ENCODE data around the gene FES.
"Not testable (repeated sequence)": the region's sequence is repeated elsewhere in the genome, so short reads cannot be mapped to it uniquely, and the experiment has no call there.

The FES gene

DNA sequence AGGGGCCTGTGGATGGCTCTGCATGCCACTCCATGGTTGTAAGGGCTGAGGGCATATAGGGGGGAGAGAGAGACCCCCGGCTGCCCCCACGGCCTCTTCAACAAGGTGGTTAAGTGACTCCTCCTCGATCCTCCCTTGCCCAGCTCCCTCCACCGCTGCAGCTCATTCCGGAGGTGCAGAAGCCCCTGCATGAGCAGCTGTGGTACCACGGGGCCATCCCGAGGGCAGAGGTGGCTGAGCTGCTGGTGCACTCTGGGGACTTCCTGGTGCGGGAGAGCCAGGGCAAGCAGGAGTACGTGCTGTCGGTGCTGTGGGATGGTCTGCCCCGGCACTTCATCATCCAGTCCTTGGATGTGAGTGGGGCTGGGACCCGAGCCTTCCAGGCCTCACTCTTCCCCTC is 6.5 kb downstream of the FES start:
- Histone ChIP-seq H3K27ac (ENCODE audit: low read depth, low read length) (no peak overlapping the region), H3K27me3 (ENCODE audit: control insufficient read depth in 1 of 2, insufficient read depth in 2 of 2, low read length in 2 of 2) (no peaks in the 10 kb centered on the region), H3K9me3 (ENCODE audit: control insufficient read depth in 1 of 2, low read length in 2 of 2) (no peaks in the 10 kb centered on the region), H3K4me3 (ENCODE audit: low read depth in 1 of 2, low read length in 2 of 2) (no peak overlapping the region), H3K9ac (ENCODE audit: low read depth in 1 of 2, low read length in 2 of 2) (no peak overlapping the region), H3K4me1 (ENCODE audit: control insufficient read depth in 1 of 2, insufficient read depth in 2 of 2, low read length in 2 of 2) (peaks cover under 1 to 9% of the 10 kb centered on the region in 2 donors), H3K36me3 (ENCODE audit: control insufficient read depth in 1 of 2, insufficient read depth in 2 of 2, low read length in 2 of 2) (peaks cover 6 to 37% of the 10 kb centered on the region in 2 donors)

GRCh38 chr15:90891346-90891949 is 7.1 kb downstream of the FES start:
- Histone ChIP-seq H3K4me3 (ENCODE audit: low read depth in 1 of 2, low read length in 2 of 2) (no peak overlapping the region), H3K27me3 (ENCODE audit: control insufficient read depth in 1 of 2, insufficient read depth in 2 of 2, low read length in 2 of 2) (no peaks in the 10 kb centered on the region), H3K4me1 (ENCODE audit: control insufficient read depth in 1 of 2, insufficient read depth in 2 of 2, low read length in 2 of 2) (peaks cover 0 to 3% of the 10 kb centered on the region in 2 donors), H3K9me3 (ENCODE audit: control insufficient read depth in 1 of 2, low read length in 2 of 2) (no peaks in the 10 kb centered on the region), H3K36me3 (ENCODE audit: control insufficient read depth in 1 of 2, insufficient read depth in 2 of 2, low read length in 2 of 2) (peaks cover 6 to 37% of the 10 kb centered on the region in 2 donors), H3K27ac (ENCODE audit: low read depth, low read length) (no peak overlapping the region), H3K9ac (ENCODE audit: low read depth in 1 of 2, low read length in 2 of 2) (no peak overlapping the region)

GRCh38 chr15:90892023-90892422 is 7.7 kb downstream of the FES start:
- Histone ChIP-seq H3K4me3 (ENCODE audit: low read depth in 1 of 2, low read length in 2 of 2) (no peak overlapping the region), H3K9ac (ENCODE audit: low read depth in 1 of 2, low read length in 2 of 2) (no peak overlapping the region), H3K9me3 (ENCODE audit: control insufficient read depth in 1 of 2, low read length in 2 of 2) (no peaks in the 10 kb centered on the region), H3K4me1 (ENCODE audit: control insufficient read depth in 1 of 2, insufficient read depth in 2 of 2, low read length in 2 of 2) (no peaks in the 10 kb centered on the region), H3K36me3 (ENCODE audit: control insufficient read depth in 1 of 2, insufficient read depth in 2 of 2, low read length in 2 of 2) (peaks cover 6 to 37% of the 10 kb centered on the region in 2 donors), H3K27ac (ENCODE audit: low read depth, low read length) (no peak overlapping the region), H3K27me3 (ENCODE audit: control insufficient read depth in 1 of 2, insufficient read depth in 2 of 2, low read length in 2 of 2) (no peaks in the 10 kb centered on the region)

DNA sequence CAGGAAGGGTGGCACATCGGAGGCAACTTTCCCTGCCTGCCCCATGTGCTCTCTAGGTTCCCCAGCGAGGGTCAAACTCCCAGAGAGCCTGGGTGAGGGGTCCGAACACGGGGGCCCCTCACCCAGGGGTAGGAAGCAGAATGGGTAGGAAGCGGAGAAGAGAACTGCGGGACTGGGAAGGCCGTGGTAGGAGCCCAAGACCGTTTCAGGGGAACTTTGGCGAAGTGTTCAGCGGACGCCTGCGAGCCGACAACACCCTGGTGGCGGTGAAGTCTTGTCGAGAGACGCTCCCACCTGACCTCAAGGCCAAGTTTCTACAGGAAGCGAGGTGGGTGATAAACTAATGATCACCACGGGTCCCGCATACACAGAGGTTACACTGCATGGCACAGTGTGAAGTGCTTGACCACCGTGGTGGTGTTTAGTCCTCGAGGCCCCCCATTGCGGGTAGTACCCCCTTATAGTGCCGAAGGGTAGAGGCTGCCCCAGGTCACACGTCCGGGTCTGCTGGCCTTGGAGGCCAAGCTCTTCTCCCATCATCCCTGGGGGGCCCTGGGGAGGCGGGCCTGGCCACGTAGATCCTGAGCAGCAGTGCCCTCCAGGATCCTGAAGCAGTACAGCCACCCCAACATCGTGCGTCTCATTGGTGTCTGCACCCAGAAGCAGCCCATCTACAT is 8.3 kb downstream of the FES start:
- no peak overlapping the region for H3K27ac ChIP-seq (ENCODE audit: low read depth, low read length)
- no peaks in the 10 kb centered on the region for H3K4me1 ChIP-seq (ENCODE audit: control insufficient read depth in 1 of 2, insufficient read depth in 2 of 2, low read length in 2 of 2)
- H3K27me3 ChIP-seq (ENCODE audit: control insufficient read depth in 1 of 2, insufficient read depth in 2 of 2, low read length in 2 of 2): no peaks in the 10 kb centered on the region
- H3K36me3 ChIP-seq (ENCODE audit: control insufficient read depth in 1 of 2, insufficient read depth in 2 of 2, low read length in 2 of 2): peaks cover 6 to 37% of the 10 kb centered on the region in 2 donors
- H3K4me3 ChIP-seq (ENCODE audit: low read depth in 1 of 2, low read length in 2 of 2): no peak overlapping the region
- no peak overlapping the region for H3K9ac ChIP-seq (ENCODE audit: low read depth in 1 of 2, low read length in 2 of 2)
- no peaks in the 10 kb centered on the region for H3K9me3 ChIP-seq (ENCODE audit: control insufficient read depth in 1 of 2, low read length in 2 of 2)

GRCh38 chr15:90893175-90894090 is 9.1 kb downstream of the FES start:
- Histone ChIP-seq H3K27ac (ENCODE audit: low read depth, low read length) (no peak overlapping the region), H3K4me1 (ENCODE audit: control insufficient read depth in 1 of 2, insufficient read depth in 2 of 2, low read length in 2 of 2) (no peaks in the 10 kb centered on the region), H3K9me3 (ENCODE audit: control insufficient read depth in 1 of 2, low read length in 2 of 2) (no peaks in the 10 kb centered on the region), H3K27me3 (ENCODE audit: control insufficient read depth in 1 of 2, insufficient read depth in 2 of 2, low read length in 2 of 2) (no peaks in the 10 kb centered on the region), H3K36me3 (ENCODE audit: control insufficient read depth in 1 of 2, insufficient read depth in 2 of 2, low read length in 2 of 2) (peaks cover 6 to 37% of the 10 kb centered on the region in 2 donors), H3K4me3 (ENCODE audit: low read depth in 1 of 2, low read length in 2 of 2) (no peak overlapping the region), H3K9ac (ENCODE audit: low read depth in 1 of 2, low read length in 2 of 2) (no peak overlapping the region)

- no peak overlapping the region for H3K27ac ChIP-seq (ENCODE audit: low read depth, low read length)
- H3K9me3 ChIP-seq (ENCODE audit: control insufficient read depth in 1 of 2, low read length in 2 of 2): no peaks in the 10 kb centered on the region
- H3K4me3 ChIP-seq (ENCODE audit: low read depth in 1 of 2, low read length in 2 of 2): no peak overlapping the region
- no peaks in the 10 kb centered on the region for H3K27me3 ChIP-seq (ENCODE audit: control insufficient read depth in 1 of 2, insufficient read depth in 2 of 2, low read length in 2 of 2)
- peaks cover 1 to 28% of the 10 kb centered on the region in 2 donors for H3K36me3 ChIP-seq (ENCODE audit: control insufficient read depth in 1 of 2, insufficient read depth in 2 of 2, low read length in 2 of 2)
- H3K9ac ChIP-seq (ENCODE audit: low read depth in 1 of 2, low read length in 2 of 2): no peak overlapping the region
- no peaks in the 10 kb centered on the region for H3K4me1 ChIP-seq (ENCODE audit: control insufficient read depth in 1 of 2, insufficient read depth in 2 of 2, low read length in 2 of 2)
Measured at GRCh38 chr15:90895571-90896117, 11.3 kb downstream of the FES start.

DNA sequence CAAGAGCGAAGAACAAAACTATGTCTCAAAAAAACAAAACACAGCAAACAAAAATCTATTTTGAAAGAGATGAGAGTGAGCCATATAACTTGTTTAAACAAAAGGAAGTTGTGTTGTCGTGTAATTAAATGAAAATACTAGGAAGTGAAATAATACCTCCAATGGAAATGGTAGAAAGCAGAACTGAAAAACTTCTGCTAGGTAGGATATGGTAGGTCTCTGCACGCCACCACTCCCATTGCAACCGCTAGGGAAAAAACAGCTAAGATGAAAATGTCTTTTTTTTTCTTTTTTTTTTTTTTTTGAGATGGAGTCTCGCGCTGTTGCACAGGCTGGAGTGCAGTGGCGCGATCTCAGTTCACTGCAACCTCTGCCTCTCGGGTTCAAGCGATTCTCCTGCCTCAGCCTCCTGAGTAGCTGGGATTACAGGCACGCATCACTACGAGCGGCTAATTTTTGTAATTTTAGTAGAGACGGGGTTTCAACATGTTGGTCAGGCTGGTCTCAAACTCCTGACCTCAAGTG is 12.9 kb downstream of the FES start:
- not testable (repeated sequence) for H3K9ac ChIP-seq (ENCODE audit: low read depth in 1 of 2, low read length in 2 of 2); H3K4me3 ChIP-seq (ENCODE audit: low read depth in 1 of 2, low read length in 2 of 2); H3K4me1 ChIP-seq (ENCODE audit: control insufficient read depth in 1 of 2, insufficient read depth in 2 of 2, low read length in 2 of 2); H3K27me3 ChIP-seq (ENCODE audit: control insufficient read depth in 1 of 2, insufficient read depth in 2 of 2, low read length in 2 of 2); H3K27ac ChIP-seq (ENCODE audit: low read depth, low read length); H3K9me3 ChIP-seq (ENCODE audit: control insufficient read depth in 1 of 2, low read length in 2 of 2)
- peaks cover 0 to 23% of the 10 kb centered on the region in 2 donors for H3K36me3 ChIP-seq (ENCODE audit: control insufficient read depth in 1 of 2, insufficient read depth in 2 of 2, low read length in 2 of 2)

DNA sequence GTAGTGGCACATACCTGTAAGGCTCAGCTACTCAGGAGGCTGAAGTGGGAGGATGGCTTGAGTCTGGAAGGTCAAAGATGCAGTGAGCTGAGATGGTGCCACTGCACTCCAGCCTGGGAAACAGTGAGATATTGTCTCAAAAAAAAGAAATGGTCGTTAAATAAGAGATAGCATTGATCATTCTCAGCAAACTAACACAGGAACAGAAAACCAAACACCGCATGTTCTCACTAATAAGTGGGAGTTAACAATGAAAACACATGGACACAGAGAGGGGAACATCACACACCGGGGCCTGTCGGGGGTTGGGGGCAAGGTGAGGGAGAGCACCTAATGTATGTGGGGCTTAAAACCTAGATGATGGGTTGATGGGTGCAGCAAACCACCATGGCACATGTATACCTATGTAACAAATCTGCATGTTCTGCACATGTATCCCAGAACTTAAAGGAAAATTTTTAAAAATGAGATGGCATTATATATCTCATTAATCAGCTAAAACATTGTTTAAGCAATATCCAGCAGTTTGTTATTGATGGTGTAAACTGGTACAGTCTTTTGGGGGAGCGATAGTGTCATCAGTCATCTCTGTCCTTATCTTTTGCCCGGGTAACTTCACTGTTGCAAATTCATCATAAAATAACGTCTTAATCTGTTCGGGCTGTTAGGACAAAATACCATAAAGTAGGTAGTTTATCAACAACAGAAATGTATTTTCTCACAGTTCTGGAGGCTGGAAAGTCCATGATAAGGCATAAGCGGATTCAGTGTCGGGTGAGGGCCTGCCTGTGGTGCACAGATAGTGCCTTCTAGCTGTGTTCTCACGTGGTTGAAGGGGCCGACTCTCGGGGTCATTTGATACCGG is 17.1 kb downstream of the FES start:
- Histone ChIP-seq H3K36me3 (ENCODE audit: control insufficient read depth in 1 of 2, insufficient read depth in 2 of 2, low read length in 2 of 2) (peaks cover 12 to 17% of the 10 kb centered on the region in 2 donors), H3K4me1 (ENCODE audit: control insufficient read depth in 1 of 2, insufficient read depth in 2 of 2, low read length in 2 of 2) (peaks cover 14 to 15% of the 10 kb centered on the region in 2 donors), H3K9me3 (ENCODE audit: control insufficient read depth in 1 of 2, low read length in 2 of 2) (no peaks in the 10 kb centered on the region), H3K4me3 (ENCODE audit: low read depth in 1 of 2, low read length in 2 of 2) (peak overlapping the region; percentile 65 to 76), H3K9ac (ENCODE audit: low read depth in 1 of 2, low read length in 2 of 2) (peak overlapping the region; percentile 61 to 80), H3K27ac (ENCODE audit: low read depth, low read length) (no peak overlapping the region), H3K27me3 (ENCODE audit: control insufficient read depth in 1 of 2, insufficient read depth in 2 of 2, low read length in 2 of 2) (no peaks in the 10 kb centered on the region)

GRCh38 chr15:90902040-90902839 is 17.9 kb downstream of the FES start:
- Histone ChIP-seq H3K36me3 (ENCODE audit: control insufficient read depth in 1 of 2, insufficient read depth in 2 of 2, low read length in 2 of 2) (peaks cover 21 to 25% of the 10 kb centered on the region in 2 donors), H3K4me3 (ENCODE audit: low read depth in 1 of 2, low read length in 2 of 2) (peak overlapping the region; percentile 65 to 76), H3K9ac (ENCODE audit: low read depth in 1 of 2, low read length in 2 of 2) (peak overlapping the region; percentile 61 to 80), H3K9me3 (ENCODE audit: control insufficient read depth in 1 of 2, low read length in 2 of 2) (no peaks in the 10 kb centered on the region), H3K27ac (ENCODE audit: low read depth, low read length) (peak overlapping the region; percentile 91), H3K27me3 (ENCODE audit: control insufficient read depth in 1 of 2, insufficient read depth in 2 of 2, low read length in 2 of 2) (no peaks in the 10 kb centered on the region), H3K4me1 (ENCODE audit: control insufficient read depth in 1 of 2, insufficient read depth in 2 of 2, low read length in 2 of 2) (peaks cover 14 to 15% of the 10 kb centered on the region in 2 donors)
